ENCODE measurements around the gene HRAS.
A peak's percentile ranks its signal among the peaks of the same experiment; 100 is the strongest.

The HRAS gene

DNA sequence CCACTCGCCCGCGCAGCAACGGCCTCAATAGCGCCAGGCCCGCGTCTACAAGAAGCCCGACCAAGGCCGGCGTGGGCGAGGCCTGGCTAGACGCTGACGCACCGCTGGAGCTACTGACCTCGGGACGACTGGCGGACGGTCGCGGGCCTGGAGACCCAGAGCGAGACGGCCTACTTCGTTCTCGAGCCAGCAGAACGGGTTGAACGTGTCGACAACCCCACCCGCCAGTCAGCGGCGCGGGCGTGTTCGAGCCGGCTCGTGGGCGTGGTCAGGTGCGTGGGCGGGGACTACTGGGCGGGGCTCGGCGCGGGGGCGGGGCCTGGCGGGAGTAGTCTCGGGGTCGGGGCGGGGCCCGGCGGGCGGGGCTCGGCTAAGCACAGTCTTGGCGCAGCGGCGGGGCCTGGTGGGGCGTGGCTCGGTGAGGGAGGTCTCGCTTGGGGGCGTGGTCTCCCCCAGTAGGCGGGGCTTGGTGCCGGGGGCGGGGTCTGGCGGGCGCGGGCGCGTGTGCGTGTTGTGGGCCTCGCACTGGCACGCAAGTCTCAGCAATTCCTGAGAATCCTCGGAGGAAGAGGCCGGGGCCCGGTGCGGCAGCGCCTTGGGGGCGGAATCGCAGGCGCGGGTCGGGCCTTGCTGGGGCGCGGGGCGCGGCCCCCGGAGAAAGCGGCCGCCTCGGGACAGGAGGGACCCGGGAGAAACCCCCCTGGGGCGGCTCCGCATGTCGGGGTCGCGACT, 28.2 kb downstream of the HRAS start, which contains the start of gene RNH1:
TSS of gene RNH1 (minus strand) at position 248 of the 732 bp plus-strand sequence. CDS start 5,080 bp downstream, outside the sequence.
- DNase-seq: peak; percentile 68

DNA sequence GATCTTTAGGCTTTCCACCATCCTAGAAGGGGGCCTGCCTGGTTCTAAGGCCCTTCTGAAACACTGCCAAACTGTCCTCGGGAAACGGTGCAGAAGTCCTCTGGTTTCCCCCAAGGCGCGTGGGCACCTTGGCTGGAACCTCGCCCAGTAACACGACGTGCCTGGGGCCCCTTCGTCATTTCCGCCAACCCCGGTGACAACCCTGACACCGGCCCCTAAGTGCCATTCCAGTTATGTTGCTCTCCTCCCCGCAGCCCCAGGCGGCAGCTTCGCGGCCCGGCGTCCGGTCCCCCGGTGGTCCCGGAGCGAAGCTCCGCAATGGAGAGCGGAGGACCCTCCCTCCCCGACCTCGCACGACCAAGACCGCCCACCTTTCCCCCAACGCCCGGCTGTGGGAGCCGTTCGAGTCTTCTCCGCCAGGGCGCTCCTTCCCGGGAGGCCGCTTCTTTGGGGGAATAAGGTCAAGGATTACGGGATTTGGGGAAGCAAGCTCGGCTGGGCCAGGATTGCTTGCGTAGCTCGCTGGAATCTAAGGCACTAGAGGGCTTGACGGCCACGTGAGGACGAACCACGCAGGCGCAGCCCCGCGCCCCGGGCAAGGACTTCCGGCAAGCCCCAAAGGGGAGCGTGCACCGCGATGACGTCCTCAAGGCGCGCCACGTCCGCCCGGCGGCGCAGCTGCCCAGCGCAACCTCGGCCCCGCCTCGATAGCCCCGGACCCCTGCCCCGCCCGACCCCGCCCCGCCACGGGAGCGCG, 29.0 kb downstream of the HRAS start:
- peak; percentile 67 for DNase-seq

DNA sequence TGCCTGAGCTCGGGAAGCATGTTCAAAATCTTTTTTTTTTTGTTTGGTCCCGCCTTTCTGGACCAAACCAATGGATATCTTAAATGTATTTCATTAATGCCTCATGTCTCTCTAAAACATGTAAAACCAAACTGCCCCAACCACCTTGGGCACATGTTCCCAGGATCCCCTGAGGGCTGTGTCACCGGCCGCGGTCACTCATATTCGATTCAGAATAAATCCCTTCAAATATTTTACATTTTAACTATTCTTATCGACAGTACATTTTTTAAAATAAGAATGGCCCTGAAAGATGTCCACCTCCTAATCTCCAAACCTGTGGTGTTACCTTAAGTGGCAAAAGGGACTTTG, 30.4 kb downstream of the HRAS start:
- DNase-seq: no peak

DNA sequence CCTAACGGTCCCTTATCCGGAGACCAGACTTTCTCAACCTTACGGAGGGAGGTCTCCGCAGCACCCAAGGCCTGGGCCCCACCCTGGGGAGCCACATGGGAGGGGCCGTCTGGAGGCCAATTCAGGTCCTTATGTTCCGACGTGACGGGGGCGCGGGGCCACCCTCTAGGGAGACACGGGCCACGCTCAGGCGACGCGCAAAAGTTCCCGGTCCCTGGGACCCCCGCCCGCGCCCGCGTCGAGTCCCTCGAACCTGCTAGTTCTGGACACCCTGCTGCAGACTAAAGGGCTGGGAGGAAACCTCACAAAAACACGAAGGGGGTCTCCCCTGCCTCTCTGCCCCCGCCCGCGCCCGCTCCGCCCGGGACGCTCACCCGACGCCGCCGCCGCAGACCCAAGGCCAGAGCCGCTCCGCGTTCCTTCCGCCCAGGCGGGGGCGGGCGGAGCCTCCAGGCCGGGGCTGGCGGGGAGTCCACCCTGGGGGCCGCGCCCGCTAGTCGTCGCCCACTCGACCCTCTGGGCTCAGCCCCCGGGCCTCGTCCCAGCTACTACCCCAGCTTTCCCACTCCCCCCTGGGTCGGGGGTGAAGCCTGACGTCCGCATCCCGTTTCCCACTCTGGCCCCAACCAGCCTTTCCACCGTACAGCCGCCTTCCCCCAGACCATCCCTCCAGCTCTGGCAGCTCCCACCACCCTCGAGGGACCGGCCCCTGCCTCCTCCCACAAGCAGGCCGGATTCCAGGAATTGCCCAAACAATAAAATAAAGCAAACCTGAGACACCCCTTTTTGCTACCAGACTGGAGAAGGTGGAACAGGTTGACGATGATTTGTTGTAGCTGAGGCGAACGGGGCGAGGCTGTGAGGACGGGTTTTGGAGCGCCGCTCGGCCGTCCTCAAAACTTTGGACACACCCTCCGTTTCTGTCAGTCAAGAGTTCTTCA, 31.1 kb downstream of the HRAS start:
- DNase-seq: no peak

DNA sequence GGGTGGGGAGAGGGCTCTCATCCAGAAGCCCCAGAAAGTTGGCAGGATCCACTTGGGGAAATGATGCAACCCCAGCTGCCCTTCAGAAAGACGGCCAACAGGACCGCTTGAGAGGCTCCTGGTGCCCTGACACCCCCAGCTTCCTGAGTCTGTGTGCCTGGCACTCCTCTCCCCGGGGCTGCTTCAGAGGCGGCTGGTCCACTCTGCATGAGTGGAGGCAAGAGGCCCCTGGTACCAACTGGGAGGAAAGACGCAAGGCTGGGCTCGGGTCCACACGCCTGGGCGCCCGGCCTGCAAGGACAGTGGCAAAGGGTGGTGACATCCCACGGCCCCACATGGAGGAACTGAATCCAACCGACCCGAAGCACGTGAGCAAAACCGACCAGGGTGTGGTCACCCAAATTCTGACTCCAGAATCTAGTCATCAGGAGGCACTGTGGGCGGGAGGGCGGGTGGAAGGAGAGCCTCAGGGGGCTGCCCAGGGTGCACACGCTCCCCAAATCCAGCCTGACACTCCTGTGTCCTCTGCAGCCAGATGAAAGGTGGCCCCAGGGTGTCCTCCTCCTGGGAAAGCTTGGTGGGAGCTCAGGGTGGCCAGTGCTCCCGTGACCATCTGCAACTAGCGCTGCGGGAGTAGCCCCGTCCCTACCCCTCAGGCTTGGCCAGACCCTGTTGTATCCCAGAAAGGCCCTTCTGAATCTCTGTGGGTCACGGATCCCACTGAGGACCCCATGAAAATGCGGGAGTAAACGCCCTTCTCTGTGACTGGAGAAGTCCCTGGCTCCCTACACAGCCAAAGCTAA, 32.0 kb downstream of the HRAS start:
- no peak for DNase-seq

DNA sequence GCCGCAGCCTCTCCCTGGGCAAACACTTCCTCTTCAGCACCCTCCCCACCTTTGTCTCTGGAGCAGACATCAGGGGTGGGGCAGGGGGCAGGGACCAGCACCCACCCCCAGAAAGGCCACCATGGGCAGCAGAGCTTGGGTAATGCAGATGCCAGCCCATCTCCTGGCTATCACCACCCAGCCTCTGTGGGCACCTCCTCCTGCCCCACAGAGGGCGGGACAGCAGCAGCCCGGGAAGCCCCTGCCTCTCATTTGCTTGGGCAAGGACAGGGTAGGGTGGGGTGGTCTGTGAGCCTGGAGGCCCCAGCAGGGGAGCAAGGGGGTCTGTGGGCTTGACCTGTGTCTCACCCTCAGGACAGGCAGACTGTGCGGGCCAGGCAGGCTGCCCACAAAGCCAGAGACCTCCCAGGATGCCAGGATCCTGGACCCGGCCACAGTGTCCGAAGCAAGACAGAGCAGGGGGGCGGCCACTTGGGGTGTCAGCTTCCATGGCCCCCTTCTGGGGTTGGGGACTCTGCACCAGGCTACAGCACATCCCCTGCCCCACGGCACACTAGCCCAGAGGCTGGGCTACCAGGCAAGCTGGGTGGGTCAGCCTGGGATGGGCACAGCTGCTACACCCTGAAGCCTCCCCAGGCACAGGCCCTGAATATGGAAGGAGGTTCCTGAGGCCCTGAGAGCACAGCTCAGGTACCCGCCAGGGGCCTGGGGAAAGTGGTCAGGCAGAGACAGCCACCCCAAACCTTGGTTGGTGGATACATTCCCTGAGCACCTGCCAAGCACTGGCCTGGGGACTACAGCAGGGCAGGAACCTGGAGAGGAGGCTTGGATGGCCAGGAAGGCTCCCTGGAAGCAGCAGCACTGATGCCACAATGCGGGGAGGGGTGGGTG, 32.8 kb downstream of the HRAS start:
- DNase-seq: no peak

DNA sequence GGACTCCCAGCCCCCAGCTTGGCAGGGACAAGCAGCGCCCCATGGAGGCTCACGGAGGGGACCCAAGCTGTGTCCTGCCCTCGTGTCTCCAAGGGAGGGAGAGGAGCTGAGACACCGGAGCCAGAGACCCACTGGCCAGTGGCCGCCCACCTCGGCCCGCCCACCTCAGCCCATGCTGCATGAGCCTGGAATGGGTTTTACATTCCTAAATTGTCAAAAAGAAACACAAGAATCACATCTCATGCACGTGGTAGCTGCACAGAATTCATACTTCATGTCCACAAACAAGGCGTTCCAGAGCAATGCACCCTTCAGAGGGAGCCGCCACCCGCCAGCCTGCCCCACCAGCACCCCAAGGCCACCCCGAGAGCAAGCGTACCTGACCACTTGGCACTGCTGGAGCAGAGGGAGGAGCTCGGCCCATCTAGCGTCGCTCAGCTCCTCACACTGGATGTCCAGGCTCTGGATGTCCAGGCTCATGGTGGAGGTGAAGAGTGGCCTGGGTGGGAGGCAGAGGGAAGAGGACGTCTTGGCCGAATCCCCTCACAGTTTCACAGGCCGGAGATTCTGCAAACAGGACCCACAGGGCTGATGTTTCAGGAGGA, 33.6 kb downstream of the HRAS start:
- no peak for DNase-seq

DNA sequence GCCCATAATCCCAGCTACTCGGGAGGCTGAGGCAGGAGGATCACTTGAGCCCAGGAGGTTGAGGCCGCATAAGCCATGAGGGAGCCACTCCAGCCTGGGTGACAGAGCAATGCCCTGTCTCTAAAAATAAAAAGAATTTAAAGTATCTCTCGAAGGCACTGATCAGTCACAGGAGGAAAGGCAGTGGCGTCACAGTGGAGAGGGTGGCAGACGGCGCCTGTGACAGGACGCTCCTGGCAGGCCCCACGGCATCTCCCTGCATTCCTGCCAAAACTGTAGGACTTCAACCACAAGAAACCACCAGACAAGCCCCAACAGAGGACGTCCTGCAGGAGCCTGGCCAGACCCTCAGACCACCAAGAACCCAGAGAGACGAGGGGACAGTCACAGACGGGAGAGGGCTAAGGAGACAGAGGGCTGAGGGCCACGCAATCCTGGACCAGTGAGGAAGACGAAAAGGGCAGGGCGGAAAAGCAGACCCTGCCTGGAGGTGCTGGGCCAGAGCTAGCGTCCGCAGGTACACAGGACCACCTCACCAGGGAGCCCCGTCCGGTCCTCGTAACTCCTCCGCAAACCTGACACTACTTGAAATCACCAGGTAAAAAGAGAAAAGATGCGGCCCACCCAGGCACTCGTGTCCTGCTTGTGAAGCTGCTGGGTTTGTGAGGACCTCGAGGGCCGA, 34.2 kb downstream of the HRAS start:
- no peak for DNase-seq

DNA sequence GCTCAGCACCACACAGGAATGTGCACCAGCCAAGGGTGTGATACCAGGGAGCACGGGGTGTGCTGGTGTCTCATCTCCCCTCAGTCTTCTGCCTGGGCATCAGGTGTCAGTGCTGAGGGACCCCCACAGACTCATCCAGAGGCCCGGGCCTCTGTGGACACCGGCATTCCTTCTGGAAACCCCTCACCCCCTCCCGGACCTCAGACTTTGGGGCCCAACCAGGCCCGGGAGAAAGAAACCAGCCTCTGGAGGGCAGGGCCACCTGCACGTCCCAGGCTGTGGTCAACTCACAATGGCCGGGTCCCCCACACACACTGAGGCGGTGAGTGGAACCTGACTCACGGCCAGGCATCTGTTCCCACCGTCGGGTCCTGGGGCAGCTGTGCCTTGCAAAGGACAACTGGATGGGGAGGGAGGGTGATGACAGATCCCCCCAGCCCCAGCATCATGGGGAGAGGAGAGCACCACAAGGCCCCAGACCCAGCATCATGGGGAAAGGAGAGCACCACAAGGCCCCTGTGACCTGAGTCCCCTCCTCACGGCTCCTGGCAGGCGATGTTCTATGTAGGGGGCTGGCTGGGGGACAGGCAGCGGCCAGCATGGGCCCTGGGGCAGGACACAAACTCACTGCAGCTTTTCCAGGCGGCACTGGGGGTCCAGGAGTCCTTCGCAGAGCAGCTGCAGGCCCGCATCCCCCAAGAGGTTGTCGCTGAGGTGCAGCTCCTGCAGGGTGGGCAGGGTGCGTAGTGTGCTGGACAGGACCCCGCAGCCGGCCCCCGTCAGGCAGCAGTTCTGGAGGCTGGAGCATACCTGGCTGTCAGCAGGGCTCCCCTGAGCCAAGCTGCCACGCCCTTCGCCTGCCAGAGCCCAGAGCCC, 35.9 kb downstream of the HRAS start:
- no peak for DNase-seq

DNA sequence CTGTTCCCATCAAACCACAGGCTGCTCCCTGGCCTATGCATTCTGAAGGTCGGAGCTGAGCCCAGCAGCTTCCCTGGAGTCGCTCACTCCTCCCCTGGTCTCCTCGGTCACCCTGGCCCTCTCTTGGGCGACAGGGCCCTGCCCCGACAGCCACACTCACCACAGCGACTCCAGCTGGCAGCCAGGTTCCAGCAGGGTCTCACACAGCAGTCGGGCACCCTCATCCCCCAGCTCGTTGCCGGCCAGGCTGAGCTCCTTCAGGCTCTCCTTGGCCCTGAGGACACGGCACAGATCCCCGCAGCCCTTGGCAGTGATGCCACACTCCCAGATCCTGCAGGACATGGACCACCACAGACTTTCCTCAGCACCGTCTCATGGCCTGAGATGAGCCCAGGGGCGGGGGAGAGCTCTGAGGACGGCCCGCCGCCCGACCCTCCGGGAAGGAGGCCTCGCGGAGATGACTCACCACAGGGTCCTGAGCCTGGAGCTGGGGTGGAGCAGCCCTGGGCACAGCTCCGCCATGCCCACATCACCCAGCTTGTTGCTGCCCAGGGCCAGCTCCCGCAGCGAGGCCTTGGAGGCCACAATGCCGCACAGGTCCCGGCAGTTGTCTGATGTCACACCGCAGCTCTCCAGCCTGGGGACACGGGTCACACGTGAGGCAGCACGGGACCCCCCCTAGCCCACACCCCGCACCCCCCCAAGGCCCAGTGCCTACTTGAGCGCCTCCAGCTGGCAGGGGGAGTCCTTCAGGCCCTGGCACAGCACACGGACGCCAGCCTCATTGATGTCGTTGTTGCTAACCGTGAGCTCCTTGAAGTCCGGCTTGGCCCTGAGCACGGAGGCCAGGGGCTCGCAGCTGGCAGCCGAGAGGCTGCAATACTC, 36.8 kb downstream of the HRAS start:
- no peak for DNase-seq

DNA sequence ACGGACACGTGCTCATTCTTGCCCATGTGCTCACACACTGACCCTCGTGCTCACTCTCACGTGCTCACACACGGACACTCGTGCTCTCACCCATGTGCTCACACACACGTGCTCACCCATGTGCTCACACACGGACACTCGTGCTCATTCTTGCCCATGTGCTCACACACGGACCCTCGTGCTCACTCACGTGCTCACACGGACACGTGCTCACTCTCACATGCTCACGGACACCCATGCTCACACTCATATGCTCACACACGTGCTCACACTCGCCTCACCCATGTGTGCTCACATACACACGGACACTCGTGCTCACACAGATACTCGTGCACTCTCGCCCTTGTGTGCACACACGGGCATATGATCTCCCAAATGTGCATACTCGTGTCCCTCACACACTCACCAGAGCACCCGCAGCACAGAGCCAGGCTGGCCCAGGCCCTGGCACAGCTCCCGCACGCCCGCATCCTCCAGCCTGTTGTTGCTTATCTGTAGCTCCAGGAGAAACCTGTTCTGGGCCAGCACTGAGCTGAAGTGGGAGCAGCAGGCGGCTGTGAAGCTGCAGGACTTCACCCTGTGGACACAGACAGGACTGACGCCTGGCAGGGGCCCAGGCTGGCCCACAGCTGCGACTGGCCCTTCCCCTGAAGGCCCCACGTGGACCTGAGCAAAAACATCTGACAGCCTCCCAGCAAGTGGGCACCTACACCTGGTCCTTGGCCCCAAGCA, 37.6 kb downstream of the HRAS start:
- DNase-seq: no peak

DNA sequence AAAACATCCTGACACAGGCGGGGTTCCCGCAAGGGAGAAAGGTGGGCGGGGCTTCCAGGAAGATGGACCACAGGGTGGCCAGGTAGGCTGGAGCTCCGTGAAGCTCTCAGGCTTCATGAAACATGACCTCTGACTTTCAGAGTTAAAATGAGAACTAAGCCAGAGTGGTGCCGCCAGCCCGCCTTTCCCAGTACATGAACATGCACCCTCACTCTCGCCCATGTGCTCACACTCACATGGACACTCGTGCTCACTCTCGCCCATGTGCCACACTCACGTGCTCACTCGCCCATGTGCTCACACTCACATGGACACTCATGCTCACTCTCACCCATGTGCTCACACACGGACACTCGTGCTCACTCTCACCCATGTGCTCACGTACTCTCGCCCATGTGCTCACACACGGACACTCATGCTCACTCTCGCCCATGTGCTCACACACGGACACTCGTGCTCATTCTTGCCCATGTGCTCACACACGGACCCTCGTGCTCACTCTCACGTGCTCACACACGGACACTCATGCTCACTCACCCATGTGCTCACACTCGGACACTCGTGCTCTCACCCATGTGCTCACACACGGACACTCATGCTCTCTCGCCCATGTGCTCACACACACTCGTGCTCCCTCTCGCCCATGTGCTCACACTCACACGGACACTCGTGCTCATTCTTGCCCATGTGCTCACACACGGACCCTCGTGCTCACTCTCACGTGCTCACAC, 38.4 kb downstream of the HRAS start:
- no peak for DNase-seq

DNA sequence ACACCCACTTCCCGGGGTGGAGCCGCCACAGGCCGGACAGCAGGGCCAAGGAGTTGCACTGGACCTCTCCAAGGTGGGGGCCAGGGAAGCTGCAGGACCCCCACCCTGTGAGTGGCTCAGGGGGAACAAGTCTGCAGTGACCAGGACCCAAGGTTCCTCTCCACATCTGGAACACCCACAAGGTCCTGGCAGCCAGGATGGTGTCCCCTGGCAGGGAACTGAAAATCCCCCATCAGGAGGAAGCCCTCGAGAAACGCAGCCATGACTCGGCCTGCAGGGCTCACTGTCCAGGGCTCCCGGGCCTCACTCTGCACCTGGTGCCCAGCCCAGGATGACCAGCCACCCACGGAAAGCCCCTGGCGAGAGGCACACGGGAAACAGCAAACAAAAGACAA, 39.8 kb downstream of the HRAS start:
- DNase-seq: no peak

DNA sequence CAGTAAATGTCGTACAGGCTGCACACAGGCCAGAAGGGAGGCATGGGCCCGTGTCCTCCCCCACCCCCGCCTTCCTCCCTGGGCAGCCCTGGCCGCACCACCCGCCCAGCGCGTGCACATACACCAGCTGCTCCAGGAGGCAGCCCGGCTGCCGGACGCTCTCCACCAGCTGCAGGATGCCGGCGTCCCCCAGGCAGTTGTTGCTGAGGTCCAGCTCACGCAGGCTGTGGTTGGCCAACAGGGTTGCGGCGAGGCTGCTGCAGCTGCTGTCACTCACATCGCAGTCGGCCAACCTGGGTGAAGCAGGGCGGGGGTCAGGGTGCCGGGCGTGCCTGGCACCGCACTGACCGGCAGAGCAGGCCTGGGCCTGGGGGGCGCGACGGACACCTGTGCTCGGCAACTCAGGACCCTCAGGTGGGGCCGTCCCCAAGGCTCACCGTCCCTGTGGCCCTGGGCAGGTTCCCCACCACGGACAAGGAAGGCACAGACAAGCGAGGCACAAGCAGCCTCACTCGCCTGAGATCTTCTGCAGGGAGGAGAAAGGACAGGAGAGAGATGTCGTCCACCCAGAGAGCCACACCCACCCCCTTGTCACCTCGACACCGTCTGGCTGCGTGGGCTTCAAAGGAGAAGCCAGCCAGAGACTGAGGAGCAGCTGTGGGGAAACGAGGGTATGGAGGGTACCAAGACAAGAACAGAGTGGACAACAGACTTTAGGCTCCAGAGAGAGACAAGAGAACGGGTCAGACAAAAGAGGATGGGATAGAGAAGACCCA, 40.4 kb downstream of the HRAS start:
- DNase-seq: no peak

DNA sequence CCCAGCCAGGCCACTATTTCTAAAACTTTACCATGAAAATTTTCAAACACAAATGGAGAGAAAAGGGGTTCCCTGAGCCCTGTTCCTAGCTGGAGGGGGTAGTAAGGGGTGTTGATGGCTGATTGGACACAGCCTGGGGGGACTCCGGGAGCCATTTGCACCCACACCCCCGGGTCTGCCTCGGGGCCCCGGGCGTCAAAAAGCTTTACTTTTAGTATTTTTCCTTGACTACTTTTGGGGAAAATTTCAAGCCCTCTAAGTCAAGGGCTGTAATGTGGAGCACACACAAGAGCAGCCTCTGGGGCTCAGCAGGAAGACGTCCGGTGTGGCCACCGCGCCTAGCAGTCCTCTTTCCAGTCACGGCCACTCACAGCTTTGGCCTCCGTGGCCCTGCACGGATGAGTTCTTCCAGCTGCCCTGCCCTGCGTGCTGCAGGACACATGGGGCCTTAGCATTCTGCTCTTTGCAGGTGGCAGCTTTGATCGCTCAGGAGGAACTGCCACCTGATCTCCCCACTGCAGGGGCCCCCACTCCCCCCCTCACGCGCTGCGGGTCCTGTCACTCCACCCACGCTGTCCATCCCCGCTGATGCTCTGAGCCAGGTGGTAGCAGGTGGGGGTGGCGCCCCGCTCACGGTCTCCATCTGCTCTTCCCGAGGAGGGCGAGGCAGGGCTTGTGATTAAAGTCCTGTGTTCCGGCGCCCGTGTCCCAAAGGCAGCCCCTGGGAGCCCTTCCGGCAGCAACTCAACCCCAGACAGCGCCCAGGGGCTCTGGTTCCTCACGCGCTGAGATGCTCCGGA, 42.7 kb downstream of the HRAS start:
- no peak for DNase-seq

Measured in NCI-H2029 treated with DMSO at 0.1 percent for 48 hours (cell line).